ENCODE measurements around the gene NTF3. TPM values are rescaled to one million over a fixed set of nuclear protein-coding genes. Genes with fewer than 3 reads are reported as not detected.

The NTF3 gene
- polyA plus RNA-seq, 1 donor (not counting 4 experiments of a cell fraction or from before 2014, with no cell fraction given) = not detected

- H3K9ac ChIP-seq (ENCODE audit: control insufficient read depth, extremely low read depth, insufficient read depth, low read length) = no peak overlapping the region
- TF ChIP-seq EZH2 (IDR thresholded peaks at IDR 0.05; ENCODE audit: low read length) (no peak), CTCF (optimal IDR thresholded peaks at IDR 0.05 in 1 of 3, IDR thresholded peaks at IDR 0.05 in 1 of 3, conservative IDR thresholded peaks at IDR 0.05 in 1 of 3; ENCODE audit: extremely low read depth in 1 of 3, insufficient read depth in 2 of 3, low read length in 3 of 3) (no peak)
- no peak overlapping the region for H3K27ac ChIP-seq (ENCODE audit: control insufficient read depth, insufficient read depth, low read length)
- no peak overlapping the region for H3K4me2 ChIP-seq (ENCODE audit: control insufficient read depth, extremely low read depth, insufficient read depth, low read depth, low read length)
- DNase-seq (ENCODE audit: low read depth, low spot score) (no peak), FAIRE-seq (no peak)
- peaks cover 11% of the 10 kb centered on the region for H3K27me3 ChIP-seq (ENCODE audit: control insufficient read depth, extremely low read depth, insufficient read depth, low read length)
- H3K4me3 ChIP-seq (ENCODE audit: control insufficient read depth in 2 of 3, extremely low read depth in 1 of 3, insufficient read depth in 2 of 3, low read depth in 1 of 3, low read length in 3 of 3) = no peak overlapping the region
- no peaks in the 10 kb centered on the region for H3K36me3 ChIP-seq (ENCODE audit: control insufficient read depth in 2 of 2, extremely low read depth in 1 of 2, insufficient read depth in 2 of 2, low read length in 2 of 2)
- dilution Hi-C loops (cut with MboI; ENCODE audit: extremely low pct_ligation_motif_present, low sequenced_read_pairs) = no loop called here
- H4K20me1 ChIP-seq (ENCODE audit: control insufficient read depth, extremely low read depth, insufficient read depth, low read length) = no peaks in the 10 kb centered on the region
- H3K79me2 ChIP-seq (ENCODE audit: control insufficient read depth, insufficient read depth, low read length) = no peaks in the 10 kb centered on the region
- no peaks in the 10 kb centered on the region for H3K9me1 ChIP-seq (ENCODE audit: control insufficient read depth, extremely low read depth, insufficient read depth, low read length)
- H3K9me3 ChIP-seq (ENCODE audit: control insufficient read depth, low read depth, low read length) = no peaks in the 10 kb centered on the region
- H3K4me1 ChIP-seq (ENCODE audit: control insufficient read depth, extremely low read depth, insufficient read depth, low read length) = peaks cover 8% of the 10 kb centered on the region
- no peak overlapping the region for H2AFZ ChIP-seq (ENCODE audit: control insufficient read depth, low read length)
These were observed 32.6 kb upstream of the NTF3 start for GRCh38 chr12:5399266-5399665.

GRCh38 chr12:5402009-5402935, 29.6 kb upstream of the NTF3 start:
- dilution Hi-C loops (cut with MboI; ENCODE audit: extremely low pct_ligation_motif_present, low sequenced_read_pairs) = no loop called here
- H2AFZ ChIP-seq (ENCODE audit: control insufficient read depth, low read length) = no peak overlapping the region
- no peaks in the 10 kb centered on the region for H3K9me1 ChIP-seq (ENCODE audit: control insufficient read depth, extremely low read depth, insufficient read depth, low read length)
- H3K79me2 ChIP-seq (ENCODE audit: control insufficient read depth, insufficient read depth, low read length) = no peaks in the 10 kb centered on the region
- FAIRE-seq = no peak
- H3K4me2 ChIP-seq (ENCODE audit: control insufficient read depth, extremely low read depth, insufficient read depth, low read depth, low read length) = no peak overlapping the region
- no peak for TF ChIP-seq CTCF (optimal IDR thresholded peaks at IDR 0.05 in 1 of 3, IDR thresholded peaks at IDR 0.05 in 1 of 3, conservative IDR thresholded peaks at IDR 0.05 in 1 of 3; ENCODE audit: extremely low read depth in 1 of 3, insufficient read depth in 2 of 3, low read length in 3 of 3)
- no peak for TF ChIP-seq EZH2 (IDR thresholded peaks at IDR 0.05; ENCODE audit: low read length)
- H3K4me1 ChIP-seq (ENCODE audit: control insufficient read depth, extremely low read depth, insufficient read depth, low read length) = no peaks in the 10 kb centered on the region
- H3K4me3 ChIP-seq (ENCODE audit: control insufficient read depth in 2 of 3, extremely low read depth in 1 of 3, insufficient read depth in 2 of 3, low read depth in 1 of 3, low read length in 3 of 3) = no peak overlapping the region
- no peak overlapping the region for H3K27ac ChIP-seq (ENCODE audit: control insufficient read depth, insufficient read depth, low read length)
- no peaks in the 10 kb centered on the region for H3K9me3 ChIP-seq (ENCODE audit: control insufficient read depth, low read depth, low read length)
- H3K36me3 ChIP-seq (ENCODE audit: control insufficient read depth in 2 of 2, extremely low read depth in 1 of 2, insufficient read depth in 2 of 2, low read length in 2 of 2) = no peaks in the 10 kb centered on the region
- DNase-seq (ENCODE audit: low read depth, low spot score) = no peak
- no peak overlapping the region for H3K9ac ChIP-seq (ENCODE audit: control insufficient read depth, extremely low read depth, insufficient read depth, low read length)
- H3K27me3 ChIP-seq (ENCODE audit: control insufficient read depth, extremely low read depth, insufficient read depth, low read length) = peaks cover 22% of the 10 kb centered on the region
- H4K20me1 ChIP-seq (ENCODE audit: control insufficient read depth, extremely low read depth, insufficient read depth, low read length) = no peaks in the 10 kb centered on the region
